K562 (cell line): ENCODE data around the gene SLC25A45. TPM values are rescaled to one million over a fixed set of nuclear protein-coding genes. Genes with fewer than 3 reads are reported as not detected.
A peak's percentile ranks its signal among the peaks of the same experiment; 100 is the strongest.
"Not testable (repeated sequence)": the region's sequence is repeated elsewhere in the genome, so short reads cannot be mapped to it uniquely, and the experiment has no call there.

Experiments used
- ATAC-seq: fragments of 200-7000 bp; cut with Tn5 transposase; 3 replicates; pipeline ENCODE4 v1.9.1; 2020; ENCODE audit warnings: moderate library complexity
- BruUV-seq: library from RNA; stranded (reverse); fragments of 400-500 nt; replicated peaks from 2 replicates; lab custom pipeline; 2021; lab: Mats Ljungman, UMichigan
- CTCF ChIA-PET: fragments of 300-600 bp; formaldehyde crosslinking; extraction: SDS; loops from one replicate; lab custom pipeline; 2021; ENCODE audit warnings: low intra/inter-chr PET ratio; lab: Yijun Ruan, JAX
- POLR2A ChIA-PET: fragments of 300-600, 350-650 bp; sonication (Branson Sonifier 250); formaldehyde crosslinking; extraction: SDS; loops from one replicate; lab custom pipeline; 2021; ENCODE audit warnings: antibody characterized with exemption, inconsistent platforms; lab: Yijun Ruan, JAX
- DNase-seq, 4 experiments: peaks; one replicate each; pipeline versions ENCODE4 v3.0.0 to v3.0.0-alpha.2; 2011 to 2018; ENCODE audit warnings: low spot score in 3 of 4, mixed read lengths in 3 of 4; ENCODE audit errors: extremely low read depth in 1 of 4
- FAIRE-seq: peaks from 2 replicates; lab custom pipeline; 2011; peaks lifted over from hg19 to GRCh38; lab: Jason Lieb, UNC
- H2AFZ ChIP-seq: 2 replicates; pipeline ENCODE4 v1.6.0; 2011; ENCODE audit warnings: low read depth, low read length, control low read depth, inconsistent platforms
- H3K27ac ChIP-seq: fragments of 200-600 bp; 3 replicates; pipeline ENCODE4 v1.8.0; 2011; ENCODE audit warnings: low read depth, mild to moderate bottlenecking, control low read depth, inconsistent platforms, low read length, moderate library complexity, mixed read lengths; ENCODE audit errors: extremely low read depth
- H3K27me3 ChIP-seq, 2 experiments: fragments of 300-600 bp in 1 of 2; 2 replicates in 1 of 2; 3 replicates in 1 of 2; pipeline versions ENCODE4 v1.6.0 to v1.8.0; 2011; ENCODE audit warnings: inconsistent platforms in 2 of 2, low read length in 2 of 2, mild to moderate bottlenecking in 1 of 2, mixed read lengths in 1 of 2, moderate library complexity in 1 of 2; ENCODE audit not compliant: control insufficient read depth in 2 of 2, insufficient read depth in 2 of 2
- H3K36me3 ChIP-seq: fragments of 300-600 bp; 3 replicates; pipeline ENCODE4 v1.8.0; 2011; ENCODE audit warnings: mild to moderate bottlenecking, low read length, inconsistent platforms; ENCODE audit not compliant: control insufficient read depth, insufficient read depth
- H3K4me1 ChIP-seq, 2 experiments: fragments of 200-600 bp in 1 of 2; replicated peaks in 1 of 2; 2 replicates in 1 of 2; 3 replicates in 1 of 2; pipeline versions ENCODE4 v1.5.1 to v1.8.0; 2011; ENCODE audit warnings: inconsistent platforms in 2 of 2, low read length in 2 of 2, mild to moderate bottlenecking in 1 of 2, mixed read lengths in 1 of 2, moderate library complexity in 1 of 2; ENCODE audit not compliant: control insufficient read depth in 2 of 2, insufficient read depth in 2 of 2
- H3K4me2 ChIP-seq: 2 replicates; pipeline ENCODE4 v1.6.1; 2011; ENCODE audit warnings: low read length, control low read depth, inconsistent platforms, mixed read lengths; ENCODE audit not compliant: insufficient read depth
- H3K4me3 ChIP-seq: fragments of 200-600 bp; sonication (generic), shearing (Covaris generic); 2 replicates; pipeline ENCODE4 v1.5.1; 2016; ENCODE audit warnings: control low read depth, inconsistent platforms
- H3K79me2 ChIP-seq: fragments of 200-600 bp; 3 replicates; pipeline ENCODE4 v1.8.0; 2011; ENCODE audit warnings: low read length, inconsistent platforms; ENCODE audit not compliant: control insufficient read depth, insufficient read depth
- H3K9ac ChIP-seq, 2 experiments: 2 replicates each; pipeline versions ENCODE4 v1.6.0 to v1.6.1; 2011; ENCODE audit warnings: low read depth in 2 of 2, low read length in 2 of 2, control low read depth in 1 of 2, inconsistent platforms in 1 of 2, mild to moderate bottlenecking in 1 of 2, mixed read lengths in 1 of 2; ENCODE audit not compliant: insufficient read depth in 1 of 2
- H3K9me1 ChIP-seq: one replicate; pipeline ENCODE4 v1.6.0; 2011; ENCODE audit warnings: inconsistent platforms, mild to moderate bottlenecking, low read length, moderate library complexity; ENCODE audit not compliant: control insufficient read depth, insufficient read depth
- H3K9me3 ChIP-seq: replicated peaks from 2 replicates; pipeline ENCODE4 v1.5.1; 2011; ENCODE audit warnings: low read depth, low read length, inconsistent platforms; ENCODE audit not compliant: control insufficient read depth, insufficient read depth
- H4K20me1 ChIP-seq: replicated peaks from 2 replicates; pipeline ENCODE4 v1.6.1; 2011; ENCODE audit warnings: low read length, inconsistent platforms, mixed read lengths; ENCODE audit not compliant: control insufficient read depth, insufficient read depth
- TFE3 ChIP-seq: fragments of 450-650 bp; formaldehyde crosslinking; IDR thresholded peaks from 2 replicates; pipeline ENCODE4 v1.4.0; 2020; ENCODE audit warnings: mild to moderate bottlenecking, mixed read lengths
- ZNF121 ChIP-seq: sonication (generic); formaldehyde crosslinking; conservative IDR thresholded peaks from 2 replicates; pipeline ENCODE4 v1.8.0; 2022; ENCODE audit warnings: missing genetic modification reagents
- WGBS: fragments of 100-300 bp; shearing (Covaris generic); methylation state at CpG from one replicate; pipeline ENCODE4 v1.1.6; 2016; ENCODE audit warnings: low coverage, mixed read lengths; ENCODE audit not compliant: insufficient coverage; ENCODE audit errors: missing lambda C conversion rate; 5-methylcytosine and 5-hydroxymethylcytosine counted together
- in situ Hi-C: fragments of 300-500 bp; cut with MboI; formaldehyde crosslinking; loops from 4 replicates; pipeline ENCODE4 v1.15.0; 2018; ENCODE audit warnings: inconsistent platforms, mixed read lengths
- intact Hi-C: fragments of 100-400 bp; cut with micrococcal nuclease; formaldehyde crosslinking; loops from 2 replicates; pipeline ENCODE4 v1.14.2; 2022
- polyA plus RNA-seq, 8 experiments: library from polyadenylated mRNA; depleted of rRNA in 4 of 8; stranded (reverse) in 5 of 8; unstranded in 3 of 8; fragments of >200 nt; fragmentation: Nextera tagmentation in 2 of 8; fragmentation: Illumina TruSeq in 1 of 8; extraction: Ambion mirVana in 2 of 8; extraction: Trizol in 1 of 8; gene quantifications; 2 replicates each; pipeline versions ENCODE4 v1.2.1 to v1.2.3, GENCODE V29; 2011 to 2014; ENCODE audit warnings: inconsistent platforms in 1 of 8, missing spikeins in 1 of 8
- total RNA-seq, 7 experiments: library from RNA; depleted of rRNA in 6 of 7; stranded (reverse); fragments of >200 nt in 6 of 7; fragmentation: Illumina TruSeq in 2 of 7; extraction: Trizol in 2 of 7; gene quantifications; 2 replicates each; pipeline versions ENCODE4 v1.2.1 to v1.2.3, GENCODE V29; 2011 to 2021; ENCODE audit warnings: low replicate concordance in 1 of 7

Gene SLC25A45
- total and polyA plus RNA-seq, 9 of the 15 experiments (the other 6 are each of a cell fraction or from before 2014, with no cell fraction given) = 0.15 to 2.3 (median 0.68) TPM

GRCh38 chr11:65413077-65413664 is 30.7 kb upstream of the SLC25A45 start:
- FAIRE-seq = peak; percentile 75
- H3K4me3 ChIP-seq, H3K27me3 ChIP-seq, H3K4me2 ChIP-seq, H4K20me1 ChIP-seq, CTCF ChIA-PET, DNase-seq, BruUV-seq, H3K9ac ChIP-seq, H2AFZ ChIP-seq, intact Hi-C loops, in situ Hi-C loops: not testable (repeated sequence)
- peaks cover 24% of the 10 kb centered on the region for H3K79me2 ChIP-seq
- peaks cover 42% of the 10 kb centered on the region; the same call in 2 of the 3 replicates for H3K36me3 ChIP-seq
- H3K4me1 ChIP-seq = peaks cover 25 to 40% of the 10 kb centered on the region in 2 experiments
- 87% methylated on average over 15 of the region's 15 CpGs for WGBS
- POLR2A ChIA-PET = interaction anchor here (0.6 to 17.3 kb wide), 11 partner anchors 9 to 93 kb away, joined by 3 to 704 read pairs (median 8); partner anchors contain the start of genes MALAT1 and NEAT1
- peak; percentile 67 for TF ChIP-seq TFE3
- 0 out of 2 replicates have a peak, but pooled peaks have one; percentile 14 for TF ChIP-seq ZNF121 (CRISPR knock-in tag)
- TF ChIP-seq, all 486 proteins: peak for 2; not testable (repeated sequence) for 484
- H3K27ac ChIP-seq, H3K9me3 ChIP-seq, H3K9me1 ChIP-seq, ATAC-seq: not testable (repeated sequence)
